Fibroblast of lung (primary cell): ENCODE data around the gene PRKACB.

Experiments
- EZH2 ChIP-seq: IDR thresholded peaks from 2 replicates; pipeline ENCODE4 v1.5.1; 2012; ENCODE audit warnings: low read length, control low read depth, mild to moderate bottlenecking; ENCODE audit errors: missing control alignments
- TF ChIP-seq, protein P1 (sequence below), 2 donors: IDR thresholded peaks in 1 of 2; conservative IDR thresholded peaks in 1 of 2; 1 replicate in 1 of 2; 2 replicates in 1 of 2; pipeline ENCODE4 v1.5.1; 2011 to 2012; ENCODE audit warnings: low read length in 2 of 2, control low read depth in 1 of 2, inconsistent platforms in 1 of 2, low read depth in 1 of 2, mild to moderate bottlenecking in 1 of 2

DNA sequence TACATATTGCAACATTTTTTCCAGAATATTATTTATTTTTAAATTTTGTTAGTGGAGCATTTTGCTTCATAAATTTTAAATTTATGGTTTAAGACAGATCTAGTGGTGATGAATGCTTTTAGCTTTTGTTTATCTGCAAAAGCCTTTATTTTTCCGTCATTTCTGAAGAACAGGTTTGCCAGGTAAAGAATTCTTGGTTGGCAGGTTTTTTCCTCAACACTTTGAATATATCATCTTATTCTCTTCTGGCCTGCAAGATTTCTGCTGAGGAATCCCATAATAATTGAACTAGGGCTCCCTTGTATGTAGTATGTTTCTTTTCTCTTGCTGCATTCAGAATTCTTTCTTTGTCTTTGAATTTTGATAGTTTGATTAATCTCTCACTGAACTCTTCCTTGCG is 106.6 kb downstream of the PRKACB start:
- no peak for TF ChIP-seq EZH2
- TF ChIP-seq, protein P1, sequence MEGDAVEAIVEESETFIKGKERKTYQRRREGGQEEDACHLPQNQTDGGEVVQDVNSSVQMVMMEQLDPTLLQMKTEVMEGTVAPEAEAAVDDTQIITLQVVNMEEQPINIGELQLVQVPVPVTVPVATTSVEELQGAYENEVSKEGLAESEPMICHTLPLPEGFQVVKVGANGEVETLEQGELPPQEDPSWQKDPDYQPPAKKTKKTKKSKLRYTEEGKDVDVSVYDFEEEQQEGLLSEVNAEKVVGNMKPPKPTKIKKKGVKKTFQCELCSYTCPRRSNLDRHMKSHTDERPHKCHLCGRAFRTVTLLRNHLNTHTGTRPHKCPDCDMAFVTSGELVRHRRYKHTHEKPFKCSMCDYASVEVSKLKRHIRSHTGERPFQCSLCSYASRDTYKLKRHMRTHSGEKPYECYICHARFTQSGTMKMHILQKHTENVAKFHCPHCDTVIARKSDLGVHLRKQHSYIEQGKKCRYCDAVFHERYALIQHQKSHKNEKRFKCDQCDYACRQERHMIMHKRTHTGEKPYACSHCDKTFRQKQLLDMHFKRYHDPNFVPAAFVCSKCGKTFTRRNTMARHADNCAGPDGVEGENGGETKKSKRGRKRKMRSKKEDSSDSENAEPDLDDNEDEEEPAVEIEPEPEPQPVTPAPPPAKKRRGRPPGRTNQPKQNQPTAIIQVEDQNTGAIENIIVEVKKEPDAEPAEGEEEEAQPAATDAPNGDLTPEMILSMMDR (conservative IDR thresholded peaks at IDR 0.05 in 1 of 2, IDR thresholded peaks at IDR 0.05 in 1 of 2; ENCODE audit: low read depth in 1 of 2, low read length in 2 of 2) = no peak
